H9 (cell line): ENCODE measurements around the gene MGST1. TPM values are rescaled to one million over a fixed set of nuclear protein-coding genes. Genes with fewer than 3 reads are reported as not detected.

Source experiments
- DNase-seq: peaks from one replicate; pipeline ENCODE4 v3.0.0-alpha.2; 2017
- H2AFZ ChIP-seq: one replicate; pipeline ENCODE4 v1.6.1; 2013; ENCODE audit warnings: mild to moderate bottlenecking, low read length, control low read depth, moderate library complexity
- H2AK5ac ChIP-seq: 2 replicates; pipeline ENCODE4 v1.6.1; 2013; ENCODE audit warnings: low read length, control low read depth, mixed read lengths; ENCODE audit not compliant: insufficient read length
- H2BK120ac ChIP-seq: one replicate; pipeline ENCODE4 v1.6.1; 2013; ENCODE audit warnings: low read depth, mild to moderate bottlenecking, low read length, control low read depth, inconsistent platforms; ENCODE audit not compliant: poor library complexity, severe bottlenecking
- H2BK12ac ChIP-seq: 2 replicates; pipeline ENCODE4 v1.6.1; 2013; ENCODE audit warnings: low read length, control low read depth, mixed read lengths, low read depth; ENCODE audit not compliant: insufficient read length
- H2BK15ac ChIP-seq: 2 replicates; pipeline ENCODE4 v1.6.1; 2013; ENCODE audit warnings: low read depth, low read length, control low read depth
- H2BK20ac ChIP-seq: one replicate; pipeline ENCODE4 v1.6.1; 2013; ENCODE audit warnings: low read depth, mild to moderate bottlenecking, low read length, control low read depth, inconsistent platforms; ENCODE audit not compliant: poor library complexity, severe bottlenecking
- H2BK5ac ChIP-seq: 2 replicates; pipeline ENCODE4 v1.6.1; 2013; ENCODE audit warnings: low read length, control low read depth, mixed read lengths; ENCODE audit not compliant: insufficient read length
- H3K14ac ChIP-seq: 2 replicates; pipeline ENCODE4 v1.6.1; 2013; ENCODE audit warnings: low read length, control low read depth; ENCODE audit not compliant: insufficient read depth
- H3K18ac ChIP-seq: 2 replicates; pipeline ENCODE4 v1.6.1; 2013; ENCODE audit warnings: low read depth, mild to moderate bottlenecking, mixed read lengths, low read length, control low read depth; ENCODE audit not compliant: insufficient read length
- H3K23ac ChIP-seq: 2 replicates; pipeline ENCODE4 v1.6.1; 2013; ENCODE audit warnings: low read length, control low read depth, mixed read lengths, low read depth; ENCODE audit not compliant: insufficient read length
- H3K23me2 ChIP-seq: 2 replicates; pipeline ENCODE4 v1.6.1; 2013; ENCODE audit warnings: low read depth, mild to moderate bottlenecking, mixed read lengths, low read length, control low read depth; ENCODE audit not compliant: insufficient read length, poor library complexity, severe bottlenecking
- H3K27ac ChIP-seq: 2 replicates; pipeline ENCODE4 v1.5.1; 2013; ENCODE audit warnings: low read length, control low read depth, mixed read lengths, low read depth; ENCODE audit not compliant: insufficient read length
- H3K27me3 ChIP-seq: 2 replicates; pipeline ENCODE4 v1.6.1; 2013; ENCODE audit warnings: low read length, control low read depth, inconsistent platforms; ENCODE audit not compliant: insufficient read depth
- H3K4ac ChIP-seq: 2 replicates; pipeline ENCODE4 v1.6.1; 2013; ENCODE audit warnings: low read depth, mild to moderate bottlenecking, control low read depth, inconsistent platforms, low read length, moderate library complexity
- H3K4me1 ChIP-seq: 2 replicates; pipeline ENCODE4 v1.6.1; 2013; ENCODE audit warnings: low read length, control low read depth, inconsistent platforms; ENCODE audit not compliant: insufficient read depth
- H3K4me2 ChIP-seq: 2 replicates; pipeline ENCODE4 v1.6.1; 2013; ENCODE audit warnings: low read length, control low read depth, mixed read lengths; ENCODE audit not compliant: insufficient read length, insufficient read depth
- H3K56ac ChIP-seq: 2 replicates; pipeline ENCODE4 v1.6.1; 2013; ENCODE audit warnings: low read depth, mild to moderate bottlenecking, mixed read lengths, low read length, control low read depth; ENCODE audit not compliant: insufficient read length
- H3K79me1 ChIP-seq: 2 replicates; pipeline ENCODE4 v1.6.1; 2013; ENCODE audit warnings: low read depth, mild to moderate bottlenecking, moderate library complexity, low read length, control low read depth, inconsistent platforms; ENCODE audit not compliant: insufficient read depth, poor library complexity, severe bottlenecking
- H3K79me2 ChIP-seq: 2 replicates; pipeline ENCODE4 v1.6.1; 2013; ENCODE audit warnings: low read length, control low read depth, inconsistent platforms; ENCODE audit not compliant: insufficient read depth
- H3K9ac ChIP-seq: 2 replicates; pipeline ENCODE4 v1.6.1; 2013; ENCODE audit warnings: low read length, control low read depth, mixed read lengths; ENCODE audit not compliant: insufficient read length; ENCODE audit errors: extremely low read depth
- H3K9me3 ChIP-seq: one replicate; pipeline ENCODE4 v1.6.1; 2013; ENCODE audit warnings: low read depth, low read length, inconsistent platforms; ENCODE audit not compliant: control insufficient read depth
- H3T11ph ChIP-seq: one replicate; pipeline ENCODE4 v1.6.1; 2013; ENCODE audit warnings: mild to moderate bottlenecking, low read length, control low read depth, inconsistent platforms
- H4K20me1 ChIP-seq: one replicate; pipeline ENCODE4 v1.6.1; 2013; ENCODE audit not compliant: control insufficient read depth, insufficient read length, insufficient read depth
- H4K5ac ChIP-seq: 2 replicates; pipeline ENCODE4 v1.6.1; 2013; ENCODE audit warnings: low read depth, mild to moderate bottlenecking, mixed read lengths, low read length, control low read depth; ENCODE audit not compliant: insufficient read length
- H4K8ac ChIP-seq: replicated peaks from 2 replicates; pipeline ENCODE4 v1.6.1; 2013; ENCODE audit warnings: low read length, control low read depth, mixed read lengths, low read depth; ENCODE audit not compliant: insufficient read length
- H4K91ac ChIP-seq: 2 replicates; pipeline ENCODE4 v1.6.1; 2013; ENCODE audit warnings: low read depth, mild to moderate bottlenecking, moderate library complexity, mixed read lengths, low read length, control low read depth; ENCODE audit not compliant: insufficient read length
- H3K27ac Mint-ChIP-seq, 3 experiments: 2 replicates in 2 of 3; 3 replicates in 1 of 3; pipeline ENCODE4 v1.8.0; 2020 to 2021; ENCODE audit warnings: mixed read lengths in 3 of 3, mild to moderate bottlenecking in 1 of 3, moderate library complexity in 1 of 3
- H3K27me3 Mint-ChIP-seq: 2 replicates; pipeline ENCODE4 v1.8.0; 2021; ENCODE audit warnings: low read depth, mild to moderate bottlenecking, moderate library complexity, mixed read lengths
- H3K36me3 Mint-ChIP-seq, 3 experiments: 2 replicates in 2 of 3; 3 replicates in 1 of 3; pipeline ENCODE4 v1.8.0; 2020 to 2021; ENCODE audit warnings: low read depth in 3 of 3, mixed read lengths in 3 of 3; ENCODE audit not compliant: insufficient read depth in 1 of 3
- H3K4me1 Mint-ChIP-seq, 2 experiments: 2 replicates each; pipeline ENCODE4 v1.8.0; 2020; ENCODE audit warnings: mixed read lengths in 2 of 2
- H3K4me3 Mint-ChIP-seq, 2 experiments: 2 replicates in 1 of 2; 3 replicates in 1 of 2; pipeline ENCODE4 v1.8.0; 2020 to 2021; ENCODE audit warnings: mild to moderate bottlenecking in 2 of 2, mixed read lengths in 2 of 2, moderate library complexity in 1 of 2
- H3K9me3 Mint-ChIP-seq, 2 experiments: 2 replicates in 1 of 2; 3 replicates in 1 of 2; pipeline ENCODE4 v1.8.0; 2020; ENCODE audit warnings: mild to moderate bottlenecking in 2 of 2, mixed read lengths in 2 of 2, moderate library complexity in 1 of 2
- WGBS: extraction: QIAGEN DNeasy Blood & Tissue Kit; methylation state at CpG from one replicate; pipeline ENCODE4 v1.1.7; 2013; ENCODE audit warnings: missing lambda C conversion rate, low lambda C conversion rate, mixed read lengths; ENCODE audit not compliant: insufficient read length; ENCODE audit errors: extremely low coverage; 5-methylcytosine and 5-hydroxymethylcytosine counted together
- total RNA-seq: library from RNA; stranded (reverse); gene quantifications from 2 replicates; pipeline ENCODE4 v1.2.1, GENCODE V29; 2021
- TF ChIP-seq, protein P1 (sequence below): fragments of 200-600 bp; sonication (generic); conservative IDR thresholded peaks from 3 replicates; pipeline ENCODE4 v1.8.0; 2021; ENCODE audit warnings: antibody characterized with exemption, mild to moderate bottlenecking

MGST1 gene
- total RNA-seq, 1 experiment from 2014 or later: 235 TPM

- Histone ChIP-seq H3K4ac (no peak overlapping the region), H2BK5ac (no peak overlapping the region), H3K18ac (no peak overlapping the region), H3K14ac (no peak overlapping the region), H3K4me1 (no peaks in the 10 kb centered on the region), H3K56ac (no peak overlapping the region), H3K23me2 (no peaks in the 10 kb centered on the region), H3K27ac (no peak overlapping the region), H4K5ac (no peak overlapping the region), H3K27me3 (no peaks in the 10 kb centered on the region), H3K79me2 (no peaks in the 10 kb centered on the region), H3K4me2 (no peak overlapping the region), H4K91ac (no peak overlapping the region), H2BK120ac (no peak overlapping the region), H4K20me1 (no peaks in the 10 kb centered on the region), H2AFZ (no peak overlapping the region), H3K23ac (no peak overlapping the region), H3T11ph (no peak overlapping the region), H3K9me3 (no peaks in the 10 kb centered on the region), H3K79me1 (no peaks in the 10 kb centered on the region), H2AK5ac (no peak overlapping the region), H2BK15ac (no peak overlapping the region), H2BK20ac (no peak overlapping the region), H3K9ac (no peak overlapping the region), H2BK12ac (no peak overlapping the region), H4K8ac (no peak overlapping the region)
- TF ChIP-seq, protein P1, sequence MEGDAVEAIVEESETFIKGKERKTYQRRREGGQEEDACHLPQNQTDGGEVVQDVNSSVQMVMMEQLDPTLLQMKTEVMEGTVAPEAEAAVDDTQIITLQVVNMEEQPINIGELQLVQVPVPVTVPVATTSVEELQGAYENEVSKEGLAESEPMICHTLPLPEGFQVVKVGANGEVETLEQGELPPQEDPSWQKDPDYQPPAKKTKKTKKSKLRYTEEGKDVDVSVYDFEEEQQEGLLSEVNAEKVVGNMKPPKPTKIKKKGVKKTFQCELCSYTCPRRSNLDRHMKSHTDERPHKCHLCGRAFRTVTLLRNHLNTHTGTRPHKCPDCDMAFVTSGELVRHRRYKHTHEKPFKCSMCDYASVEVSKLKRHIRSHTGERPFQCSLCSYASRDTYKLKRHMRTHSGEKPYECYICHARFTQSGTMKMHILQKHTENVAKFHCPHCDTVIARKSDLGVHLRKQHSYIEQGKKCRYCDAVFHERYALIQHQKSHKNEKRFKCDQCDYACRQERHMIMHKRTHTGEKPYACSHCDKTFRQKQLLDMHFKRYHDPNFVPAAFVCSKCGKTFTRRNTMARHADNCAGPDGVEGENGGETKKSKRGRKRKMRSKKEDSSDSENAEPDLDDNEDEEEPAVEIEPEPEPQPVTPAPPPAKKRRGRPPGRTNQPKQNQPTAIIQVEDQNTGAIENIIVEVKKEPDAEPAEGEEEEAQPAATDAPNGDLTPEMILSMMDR: no peak
- Mint-ChIP-seq H3K36me3 (peaks cover 2 to 14% (median 6%) of the 10 kb centered on the region in 3 experiments; a peak in 5 of 7 replicates), H3K27ac (peak overlapping the region in 1 of 3 experiments; percentile 36; a peak in 1 of 7 replicates), H3K9me3 (no peaks in the 10 kb centered on the region), H3K4me3 (no peak overlapping the region), H3K27me3 (no peaks in the 10 kb centered on the region), H3K4me1 (no peaks in the 10 kb centered on the region)
- no CpG with 5 or more reads among the region's 2 CpGs for WGBS
- DNase-seq: no peak
Measured at GRCh38 chr12:16369156-16369555, 21.7 kb downstream of the MGST1 start.
